WI38 (cell line): ENCODE measurements around the gene TYSND1.

ENCODE experiments used
- H3K4me3 ChIP-seq: 2 replicates; pipeline ENCODE4 v1.5.1; 2011; ENCODE audit warnings: low read depth, mild to moderate bottlenecking, control low read depth, low read length
- CTCF ChIP-seq: IDR thresholded peaks from 2 replicates; pipeline ENCODE4 v1.5.1; 2012; ENCODE audit warnings: low read depth, mild to moderate bottlenecking, control low read depth, low read length

The TYSND1 gene

DNA sequence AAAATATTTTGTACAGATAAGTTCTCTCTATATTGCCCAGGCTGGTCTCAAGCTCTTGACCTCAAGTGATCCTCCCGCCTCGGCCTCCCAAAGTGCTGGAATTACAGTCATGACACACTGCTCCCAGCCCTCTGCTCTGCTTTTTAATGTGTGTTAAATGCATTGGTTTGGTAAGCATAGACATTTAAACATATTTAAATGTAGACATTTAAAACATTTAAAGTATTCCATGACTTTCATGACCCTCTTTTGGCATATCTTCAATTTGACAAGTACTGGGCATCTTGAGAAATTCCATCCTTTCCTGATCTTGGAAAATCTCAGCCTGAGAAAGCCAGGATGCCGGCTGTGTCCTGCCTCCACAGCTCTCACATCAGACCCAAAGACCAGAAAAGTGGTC lies 29.0 kb upstream of the TYSND1 start:
- H3K4me3 ChIP-seq: no peak overlapping the region
- TF ChIP-seq CTCF: no peak

DNA sequence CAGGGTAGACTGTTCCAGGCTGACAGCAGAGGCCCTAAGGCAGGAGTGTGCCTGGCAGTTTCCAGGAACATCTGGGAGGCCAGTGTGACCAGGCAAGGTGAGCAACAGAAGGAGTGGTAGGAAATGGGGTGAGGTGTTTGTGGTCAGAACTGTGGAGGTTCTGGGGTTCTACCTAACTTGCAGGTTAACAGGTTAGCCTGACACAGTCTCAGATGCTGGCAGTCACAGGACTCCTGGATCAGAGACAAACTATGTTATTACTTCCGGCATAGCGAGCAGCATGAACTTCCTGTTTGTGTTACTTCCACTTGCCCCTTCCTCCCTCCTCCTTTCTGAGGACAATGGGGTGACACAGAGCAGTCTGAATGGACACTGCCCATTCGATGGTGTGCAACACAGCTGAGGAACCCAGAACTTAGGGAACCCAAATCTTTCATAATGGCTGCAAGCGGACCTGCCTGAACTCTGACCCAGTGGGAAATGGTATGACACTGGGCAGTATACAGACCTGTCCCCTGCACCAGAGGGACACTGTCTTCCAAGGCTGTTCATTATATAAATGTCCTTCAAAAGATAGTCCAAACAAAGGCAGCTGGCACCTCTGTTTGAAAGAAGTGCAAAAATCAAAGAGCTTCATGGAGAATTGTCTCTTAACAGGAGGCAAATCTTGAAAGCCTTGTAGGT lies 27.7 kb upstream of the TYSND1 start:
- no peak overlapping the region for H3K4me3 ChIP-seq
- no peak for TF ChIP-seq CTCF

- no peak for TF ChIP-seq CTCF
- H3K4me3 ChIP-seq: peak overlapping the region; percentile 99
Observed at GRCh38 chr10:70169649-70170364, 23.3 kb upstream of the TYSND1 start.

GRCh38 chr10:70169011-70169410 lies 22.5 kb upstream of the TYSND1 start:
- no peak for TF ChIP-seq CTCF
- H3K4me3 ChIP-seq: peak overlapping the region; percentile 99

- no peak overlapping the region for H3K4me3 ChIP-seq
- no peak for TF ChIP-seq CTCF
Observed at GRCh38 chr10:70167246-70167645, 20.7 kb upstream of the TYSND1 start.

DNA sequence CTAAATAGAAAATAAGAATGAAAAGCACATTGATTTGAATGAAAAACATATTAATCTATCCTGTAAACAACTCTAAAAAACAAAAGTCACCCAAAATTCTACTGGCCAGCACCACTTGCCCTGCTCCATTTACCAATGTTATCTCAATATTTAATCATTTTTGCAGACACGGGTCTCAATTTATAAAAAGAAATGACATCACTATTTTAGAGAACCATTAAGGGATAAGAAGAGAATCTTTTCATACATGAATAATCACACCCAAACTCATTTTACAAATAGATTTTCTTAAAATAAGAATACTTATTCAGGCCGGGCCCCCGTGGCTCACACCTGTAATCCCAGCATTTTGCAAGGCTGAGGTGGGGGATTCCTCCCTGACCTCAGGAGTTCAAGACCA lies 19.9 kb upstream of the TYSND1 start:
- TF ChIP-seq CTCF: no peak
- no peak overlapping the region for H3K4me3 ChIP-seq

DNA sequence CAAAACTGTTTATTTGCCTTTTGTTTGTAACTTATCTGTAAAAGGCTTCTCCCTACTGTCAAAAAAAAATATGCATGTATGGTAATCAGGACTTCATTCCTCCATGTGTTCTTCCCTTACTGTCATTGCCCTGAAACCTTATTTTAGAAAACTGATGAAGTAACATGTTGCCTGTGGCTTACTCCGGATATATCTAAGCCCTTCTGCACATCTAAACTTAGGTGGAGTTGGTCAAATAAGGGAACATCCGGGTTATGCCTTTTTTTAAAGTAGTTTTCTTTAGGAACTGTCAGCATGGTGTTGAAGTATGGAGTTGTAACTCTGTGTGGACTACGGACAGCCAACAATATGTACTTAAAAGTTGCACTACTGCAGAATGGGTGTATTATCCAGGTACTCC lies 17.7 kb upstream of the TYSND1 start:
- no peak overlapping the region for H3K4me3 ChIP-seq

More for the DNA sequence above, 17.7 kb upstream of the TYSND1 start:
- TF ChIP-seq CTCF: no peak
